ENCODE results near the gene UST. TPM values are rescaled to one million over a fixed set of nuclear protein-coding genes. Genes with fewer than 3 reads are reported as not detected.

UST gene
- total RNA-seq, 1 experiment from 2014 or later: 6.1 TPM

GRCh38 chr6:148800536-148800935, 53.7 kb downstream of the UST start:
- Histone ChIP-seq H3K4me3 (replicated peaks in 1 of 2; ENCODE audit: low read depth in 1 of 2, low read length in 2 of 2) (no peak overlapping the region), H3K9ac (ENCODE audit: low read length) (no peak overlapping the region), H3K27ac (ENCODE audit: low read depth, low read length) (no peak overlapping the region), H3K4me2 (ENCODE audit: low read length) (no peak overlapping the region), H3K4me1 (ENCODE audit: control insufficient read depth in 1 of 2, insufficient read depth in 2 of 2, low read length in 2 of 2) (no peaks in the 10 kb centered on the region), H3K9me3 (ENCODE audit: control insufficient read depth in 1 of 2, insufficient read depth in 1 of 2, low read depth in 1 of 2, low read length in 2 of 2) (no peaks in the 10 kb centered on the region), H3K27me3 (ENCODE audit: insufficient read depth, low read length) (no peaks in the 10 kb centered on the region), H3K9me2 (ENCODE audit: insufficient read depth) (no peaks in the 10 kb centered on the region), H2AFZ (ENCODE audit: low read depth, low read length, poor library complexity, severe bottlenecking) (no peak overlapping the region), H3K36me3 (ENCODE audit: control insufficient read depth in 1 of 2, insufficient read depth in 2 of 2, low read length in 2 of 2) (no peaks in the 10 kb centered on the region), H4K20me1 (ENCODE audit: insufficient read depth) (no peaks in the 10 kb centered on the region), H3K79me2 (ENCODE audit: insufficient read depth, low read length) (no peaks in the 10 kb centered on the region)
- CTCF ChIA-PET: no interaction called here
- RAD21 ChIA-PET (ENCODE audit: low non-redundant PET in 1 of 2, low total read pairs in 2 of 2, uncharacterized antibody in 2 of 2, unreplicated experiment in 2 of 2): no interaction called here
- POLR2A ChIA-PET: no interaction called here
- no TSS peak for BruUV-seq (replicated peaks)
- ATAC-seq (no peak), DNase-seq (ENCODE audit: low read depth, low spot score) (no peak)
- intact Hi-C loops (cut with micrococcal nuclease): no loop called here
- TF ChIP-seq SIN3A (IDR thresholded peaks at IDR 0.05; ENCODE audit: low read depth): no peak
- TF ChIP-seq ATF3 (IDR thresholded peaks at IDR 0.05): no peak
- no peak for TF ChIP-seq ZNF274 (IDR thresholded peaks at IDR 0.05; ENCODE audit: low read depth, low read length)
- TF ChIP-seq CEBPB (IDR thresholded peaks at IDR 0.05; ENCODE audit: low read depth): no peak
- no peak for TF ChIP-seq FOSL1 (IDR thresholded peaks at IDR 0.05; ENCODE audit: low read depth)
- TF ChIP-seq ZFX (IDR thresholded peaks at IDR 0.05): no peak
- TF ChIP-seq JUND (IDR thresholded peaks at IDR 0.05): no peak
- TF ChIP-seq SP1 (IDR thresholded peaks at IDR 0.05; ENCODE audit: low read depth): no peak
- TF ChIP-seq REST (IDR thresholded peaks at IDR 0.05; ENCODE audit: low read depth): no peak
- TF ChIP-seq ZBTB33 (IDR thresholded peaks at IDR 0.05; ENCODE audit: extremely low read depth, insufficient replicate concordance, low read length): no peak
